Liver (tissue), 3 donors: ENCODE data around the gene ACADS.

ENCODE experiments used
- ATF3 ChIP-seq: IDR thresholded peaks from 2 replicates; pipeline ENCODE4 v1.6.1; 2016; ENCODE audit warnings: antibody characterized with exemption
- CTCF ChIP-seq: fragments of 150-350 bp; IDR thresholded peaks from 2 replicates; pipeline ENCODE4 v1.5.1; 2017; ENCODE audit warnings: improper control_type of control experiment, low read depth, low read length; ENCODE audit not compliant: missing input control
- GABPA ChIP-seq, 2 donors: IDR thresholded peaks in 1 of 2; conservative IDR thresholded peaks in 1 of 2; 2 replicates each; pipeline ENCODE4 v1.6.1; 2016; ENCODE audit warnings: antibody characterized with exemption in 2 of 2, mild to moderate bottlenecking in 1 of 2, moderate library complexity in 1 of 2
- HNF4G ChIP-seq: IDR thresholded peaks from 2 replicates; pipeline ENCODE4 v1.6.1; 2016; ENCODE audit warnings: antibody characterized with exemption
- JUND ChIP-seq, 2 donors: IDR thresholded peaks; 2 replicates each; pipeline ENCODE4 v1.6.1; 2016; ENCODE audit warnings: antibody characterized with exemption in 2 of 2
- MAX ChIP-seq: IDR thresholded peaks from 2 replicates; pipeline ENCODE4 v1.6.1; 2016; ENCODE audit warnings: antibody characterized with exemption
- RAD21 ChIP-seq, 2 donors: IDR thresholded peaks; 2 replicates each; pipeline ENCODE4 v1.6.1; 2016; ENCODE audit warnings: antibody characterized with exemption in 2 of 2, mild to moderate bottlenecking in 2 of 2
- SP1 ChIP-seq: IDR thresholded peaks from 2 replicates; pipeline ENCODE4 v1.6.1; 2018; ENCODE audit warnings: antibody characterized with exemption, mild to moderate bottlenecking
- TAF1 ChIP-seq: conservative IDR thresholded peaks from 2 replicates; pipeline ENCODE4 v1.6.1; 2016; ENCODE audit warnings: antibody characterized with exemption, mild to moderate bottlenecking
- YY1 ChIP-seq: IDR thresholded peaks from 2 replicates; pipeline ENCODE4 v1.6.1; 2016; ENCODE audit warnings: antibody characterized with exemption, mild to moderate bottlenecking
- TF ChIP-seq, protein P1 (sequence below): IDR thresholded peaks from 2 replicates; pipeline ENCODE4 v1.6.1; 2016; ENCODE audit warnings: antibody characterized with exemption, mild to moderate bottlenecking
- donor health status: healthy.
- donor health status: healthy.

DNA sequence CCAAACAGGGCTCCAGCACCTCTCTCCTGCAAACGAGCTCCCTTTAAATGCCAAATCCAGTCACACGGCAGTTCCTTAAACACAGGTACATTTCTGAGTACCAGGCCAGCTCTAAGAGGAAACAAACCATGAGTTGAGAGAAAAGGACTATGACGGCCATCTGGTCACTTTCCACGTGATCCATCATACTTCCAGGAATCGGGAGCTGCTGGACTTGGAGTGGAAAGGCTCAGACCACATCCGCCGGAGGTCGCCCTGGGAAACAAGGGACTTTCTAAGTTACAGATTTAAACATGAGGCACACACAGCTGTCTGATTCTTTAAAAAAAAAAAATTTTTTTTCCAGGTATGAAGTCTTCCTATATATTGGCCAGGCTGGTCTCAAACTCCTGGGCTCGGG is 39.2 kb downstream of the ACADS start:
- TF ChIP-seq CTCF = no peak
- TF ChIP-seq JUND (IDR thresholded peaks at IDR 0.05) = no peak
- TF ChIP-seq GABPA (IDR thresholded peaks at IDR 0.05 in 1 of 2, conservative IDR thresholded peaks at IDR 0.05 in 1 of 2) = no peak
- no peak for TF ChIP-seq YY1
- no peak for TF ChIP-seq RAD21 (IDR thresholded peaks at IDR 0.05)
- TF ChIP-seq SP1 = no peak
- TF ChIP-seq, protein P1, sequence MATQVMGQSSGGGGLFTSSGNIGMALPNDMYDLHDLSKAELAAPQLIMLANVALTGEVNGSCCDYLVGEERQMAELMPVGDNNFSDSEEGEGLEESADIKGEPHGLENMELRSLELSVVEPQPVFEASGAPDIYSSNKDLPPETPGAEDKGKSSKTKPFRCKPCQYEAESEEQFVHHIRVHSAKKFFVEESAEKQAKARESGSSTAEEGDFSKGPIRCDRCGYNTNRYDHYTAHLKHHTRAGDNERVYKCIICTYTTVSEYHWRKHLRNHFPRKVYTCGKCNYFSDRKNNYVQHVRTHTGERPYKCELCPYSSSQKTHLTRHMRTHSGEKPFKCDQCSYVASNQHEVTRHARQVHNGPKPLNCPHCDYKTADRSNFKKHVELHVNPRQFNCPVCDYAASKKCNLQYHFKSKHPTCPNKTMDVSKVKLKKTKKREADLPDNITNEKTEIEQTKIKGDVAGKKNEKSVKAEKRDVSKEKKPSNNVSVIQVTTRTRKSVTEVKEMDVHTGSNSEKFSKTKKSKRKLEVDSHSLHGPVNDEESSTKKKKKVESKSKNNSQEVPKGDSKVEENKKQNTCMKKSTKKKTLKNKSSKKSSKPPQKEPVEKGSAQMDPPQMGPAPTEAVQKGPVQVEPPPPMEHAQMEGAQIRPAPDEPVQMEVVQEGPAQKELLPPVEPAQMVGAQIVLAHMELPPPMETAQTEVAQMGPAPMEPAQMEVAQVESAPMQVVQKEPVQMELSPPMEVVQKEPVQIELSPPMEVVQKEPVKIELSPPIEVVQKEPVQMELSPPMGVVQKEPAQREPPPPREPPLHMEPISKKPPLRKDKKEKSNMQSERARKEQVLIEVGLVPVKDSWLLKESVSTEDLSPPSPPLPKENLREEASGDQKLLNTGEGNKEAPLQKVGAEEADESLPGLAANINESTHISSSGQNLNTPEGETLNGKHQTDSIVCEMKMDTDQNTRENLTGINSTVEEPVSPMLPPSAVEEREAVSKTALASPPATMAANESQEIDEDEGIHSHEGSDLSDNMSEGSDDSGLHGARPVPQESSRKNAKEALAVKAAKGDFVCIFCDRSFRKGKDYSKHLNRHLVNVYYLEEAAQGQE = no peak
- no peak for TF ChIP-seq ATF3
- TF ChIP-seq MAX = no peak
- TF ChIP-seq TAF1 = no peak
- no peak for TF ChIP-seq HNF4G
